COLO829 (cell line): Measurements from ENCODE around the gene SEMA3F.
"Not testable (repeated sequence)": the region's sequence is repeated elsewhere in the genome, so short reads cannot be mapped to it uniquely, and the experiment has no call there.

Experiments
- DNase-seq: peaks from one replicate; pipeline ENCODE4 v3.0.0; 2012; ENCODE audit warnings: low spot score

SEMA3F gene

GRCh38 chr3:50212502-50212901 is 57.4 kb downstream of the SEMA3F start:
- DNase-seq, result no peak

GRCh38 chr3:50212971-50213370 is 57.8 kb downstream of the SEMA3F start:
- no peak for DNase-seq

- peak; percentile 59 for DNase-seq
These were observed 58.2 kb downstream of the SEMA3F start for GRCh38 chr3:50213373-50213772.

- no peak for DNase-seq
These were observed 59.7 kb downstream of the SEMA3F start for GRCh38 chr3:50214824-50215223.

- DNase-seq, result no peak
These were observed 60.4 kb downstream of the SEMA3F start for GRCh38 chr3:50215529-50215928.

GRCh38 chr3:50217681-50218080 is 62.6 kb downstream of the SEMA3F start:
- DNase-seq, result no peak

GRCh38 chr3:50218448-50218847 is 63.3 kb downstream of the SEMA3F start:
- no peak for DNase-seq

- no peak for DNase-seq
These were observed 64.2 kb downstream of the SEMA3F start for GRCh38 chr3:50219285-50219684.

GRCh38 chr3:50220109-50220508 is 65.0 kb downstream of the SEMA3F start:
- no peak for DNase-seq

GRCh38 chr3:50221051-50221410 is 65.9 kb downstream of the SEMA3F start:
- no peak for DNase-seq

- no peak for DNase-seq
These were observed 66.5 kb downstream of the SEMA3F start for GRCh38 chr3:50221411-50222168.

GRCh38 chr3:50222169-50222528 is 67.0 kb downstream of the SEMA3F start:
- DNase-seq, result no peak

- DNase-seq, result no peak
These were observed 69.5 kb downstream of the SEMA3F start for GRCh38 chr3:50224639-50225038.

- no peak for DNase-seq
These were observed 71.8 kb downstream of the SEMA3F start for GRCh38 chr3:50226888-50227389.

- peak; percentile 92 for DNase-seq
These were observed 72.5 kb downstream of the SEMA3F start for GRCh38 chr3:50227390-50228183.

GRCh38 chr3:50228184-50228763 is 73.2 kb downstream of the SEMA3F start:
- DNase-seq, result not testable (repeated sequence)

- no peak for DNase-seq
These were observed 74.4 kb downstream of the SEMA3F start for GRCh38 chr3:50229490-50229889.

GRCh38 chr3:50230104-50230793 is 75.1 kb downstream of the SEMA3F start:
- DNase-seq, result no peak

- DNase-seq, result no peak
These were observed 75.6 kb downstream of the SEMA3F start for GRCh38 chr3:50230794-50231125.

GRCh38 chr3:50231581-50231980 is 76.5 kb downstream of the SEMA3F start:
- DNase-seq, result no peak

- DNase-seq, result no peak
These were observed 77.2 kb downstream of the SEMA3F start for GRCh38 chr3:50232303-50232702.

GRCh38 chr3:50233176-50233575 is 78.1 kb downstream of the SEMA3F start:
- no peak for DNase-seq
